Liver (tissue), 9 donors: ENCODE results near the gene TTYH3. TPM values are rescaled to one million over a fixed set of nuclear protein-coding genes. Genes with fewer than 3 reads are reported as not detected.

Source experiments
- DNase-seq: peaks from one replicate; pipeline ENCODE4 v3.0.0-alpha.2; 2017; ENCODE audit warnings: low spot score
- H3K27ac ChIP-seq, 2 donors: one replicate each; pipeline ENCODE4 v1.7.0; 2013; ENCODE audit warnings: inconsistent platforms in 2 of 2, low read length in 2 of 2, control low read depth in 1 of 2, low read depth in 1 of 2, mild to moderate bottlenecking in 1 of 2
- H3K27me3 ChIP-seq, 4 donors: one replicate each; pipeline versions ENCODE4 v1.6.1 to v1.7.0; 2013; ENCODE audit warnings: low read length in 3 of 4, inconsistent platforms in 1 of 4, mild to moderate bottlenecking in 1 of 4, moderate library complexity in 1 of 4; ENCODE audit not compliant: control insufficient read depth in 4 of 4, insufficient read depth in 4 of 4
- H3K36me3 ChIP-seq, 4 donors: one replicate each; pipeline versions ENCODE4 v1.6.1 to v1.7.0; 2013; ENCODE audit warnings: low read length in 3 of 4, mild to moderate bottlenecking in 3 of 4, low read depth in 1 of 4, moderate library complexity in 1 of 4; ENCODE audit not compliant: control insufficient read depth in 4 of 4, insufficient read depth in 3 of 4
- H3K4me1 ChIP-seq, 4 donors: one replicate each; pipeline versions ENCODE4 v1.6.1 to v1.7.0; 2013; ENCODE audit warnings: low read length in 3 of 4, mild to moderate bottlenecking in 3 of 4, moderate library complexity in 1 of 4; ENCODE audit not compliant: control insufficient read depth in 4 of 4, insufficient read depth in 4 of 4
- H3K4me3 ChIP-seq, 3 donors: one replicate each; pipeline versions ENCODE4 v1.6.1 to v1.7.0; 2013; ENCODE audit warnings: low read length in 3 of 3, control low read depth in 1 of 3, low read depth in 1 of 3, mild to moderate bottlenecking in 1 of 3
- H3K9ac ChIP-seq, 2 donors: one replicate each; pipeline ENCODE4 v1.7.0; 2013; ENCODE audit warnings: low read length in 2 of 2, mild to moderate bottlenecking in 2 of 2, moderate library complexity in 2 of 2, control low read depth in 1 of 2, low read depth in 1 of 2
- H3K9me3 ChIP-seq, 4 donors: one replicate each; pipeline versions ENCODE4 v1.6.1 to v1.7.0; 2013; ENCODE audit warnings: low read length in 3 of 4; ENCODE audit not compliant: control insufficient read depth in 4 of 4
- CTCF ChIP-seq: fragments of 150-350 bp; IDR thresholded peaks from 2 replicates; pipeline ENCODE4 v1.5.1; 2017; ENCODE audit warnings: improper control_type of control experiment, low read depth, low read length; ENCODE audit not compliant: missing input control
- EGR1 ChIP-seq, 2 donors: IDR thresholded peaks; 2 replicates each; pipeline ENCODE4 v1.6.1; 2016 to 2018; ENCODE audit warnings: antibody characterized with exemption in 2 of 2, low read depth in 2 of 2
- FOXA2 ChIP-seq: IDR thresholded peaks from 2 replicates; pipeline ENCODE4 v1.6.1; 2016; ENCODE audit warnings: antibody characterized with exemption
- GABPA ChIP-seq, 2 donors: IDR thresholded peaks in 1 of 2; conservative IDR thresholded peaks in 1 of 2; 2 replicates each; pipeline ENCODE4 v1.6.1; 2016; ENCODE audit warnings: antibody characterized with exemption in 2 of 2, mild to moderate bottlenecking in 1 of 2, moderate library complexity in 1 of 2
- HNF4A ChIP-seq, 2 donors: conservative IDR thresholded peaks; 2 replicates each; pipeline ENCODE4 v1.6.1; 2016; ENCODE audit warnings: antibody characterized with exemption in 2 of 2, mild to moderate bottlenecking in 2 of 2
- HNF4G ChIP-seq: IDR thresholded peaks from 2 replicates; pipeline ENCODE4 v1.6.1; 2016; ENCODE audit warnings: antibody characterized with exemption
- JUND ChIP-seq, 2 donors: IDR thresholded peaks; 2 replicates each; pipeline ENCODE4 v1.6.1; 2016; ENCODE audit warnings: antibody characterized with exemption in 2 of 2
- MAX ChIP-seq: IDR thresholded peaks from 2 replicates; pipeline ENCODE4 v1.6.1; 2016; ENCODE audit warnings: antibody characterized with exemption
- NR2F2 ChIP-seq: IDR thresholded peaks from 2 replicates; pipeline ENCODE4 v1.6.1; 2016; ENCODE audit warnings: antibody characterized with exemption
- RAD21 ChIP-seq, 2 donors: IDR thresholded peaks; 2 replicates each; pipeline ENCODE4 v1.6.1; 2016; ENCODE audit warnings: antibody characterized with exemption in 2 of 2, mild to moderate bottlenecking in 2 of 2
- REST ChIP-seq: IDR thresholded peaks from 2 replicates; pipeline ENCODE4 v1.6.1; 2016; ENCODE audit warnings: antibody characterized with exemption, mild to moderate bottlenecking
- SP1 ChIP-seq: IDR thresholded peaks from 2 replicates; pipeline ENCODE4 v1.6.1; 2018; ENCODE audit warnings: antibody characterized with exemption, mild to moderate bottlenecking
- TAF1 ChIP-seq: conservative IDR thresholded peaks from 2 replicates; pipeline ENCODE4 v1.6.1; 2016; ENCODE audit warnings: antibody characterized with exemption, mild to moderate bottlenecking
- YY1 ChIP-seq: IDR thresholded peaks from 2 replicates; pipeline ENCODE4 v1.6.1; 2016; ENCODE audit warnings: antibody characterized with exemption, mild to moderate bottlenecking
- ZBTB33 ChIP-seq: IDR thresholded peaks from 2 replicates; pipeline ENCODE4 v1.6.1; 2016; ENCODE audit warnings: antibody characterized with exemption
- WGBS: extraction: QIAGEN DNeasy Blood & Tissue Kit; methylation state at CpG from one replicate; pipeline ENCODE4 v1.1.7; 2013; 5-methylcytosine and 5-hydroxymethylcytosine counted together
- polyA plus RNA-seq, 2 donors: library from polyadenylated mRNA; stranded (reverse) in 1 of 2; unstranded in 1 of 2; fragments of 200-250 nt in 1 of 2; fragments of >200 nt in 1 of 2; fragmentation: Nextera tagmentation in 1 of 2; extraction: Ambion mirVana in 1 of 2; gene quantifications; one replicate each; pipeline versions ENCODE4 v1.2.1 to v1.2.3, GENCODE V29; 2013 to 2015
- total RNA-seq, 2 donors: library from RNA; depleted of rRNA; stranded (reverse); fragments of >200 nt; gene quantifications; one replicate each; pipeline ENCODE4 v1.2.3, GENCODE V29; 2014
- donor health status: healthy.
- donor health status: healthy.
- donor health status: healthy.
- donor health status: healthy.
- donor health status: healthy.

Gene TTYH3
- total and polyA plus RNA-seq, 4 donors: 8.2 to 19.6 (median 17.4) TPM

- no peaks in the 10 kb centered on the region for H3K27me3 ChIP-seq
- DNase-seq: no peak
- TF ChIP-seq EGR1 (IDR thresholded peaks at IDR 0.05; ENCODE audit: low read depth in 2 of 2): no peak
- TF ChIP-seq HNF4G: no peak
- no peak for TF ChIP-seq MAX
- TF ChIP-seq RAD21 (IDR thresholded peaks at IDR 0.05): no peak
- TF ChIP-seq JUND (IDR thresholded peaks at IDR 0.05): no peak
- no peak for TF ChIP-seq GABPA (IDR thresholded peaks at IDR 0.05 in 1 of 2, conservative IDR thresholded peaks at IDR 0.05 in 1 of 2)
- no peak for TF ChIP-seq ZBTB33
- TF ChIP-seq NR2F2: no peak
- no peak for TF ChIP-seq SP1
- no peak for TF ChIP-seq FOXA2
- no peak for TF ChIP-seq TAF1
- TF ChIP-seq REST: no peak
- no peak for TF ChIP-seq YY1
Observed at GRCh38 chr7:2705371-2706096, 73.7 kb downstream of the TTYH3 start.

GRCh38 chr7:2706685-2707126 lies 74.9 kb downstream of the TTYH3 start:
- Histone ChIP-seq H3K27me3 (no peaks in the 10 kb centered on the region), H3K4me1 (peaks cover 0 to 15% (median 8%) of the 10 kb centered on the region in 4 donors), H3K9me3 (no peaks in the 10 kb centered on the region), H3K27ac (no peak overlapping the region), H3K9ac (no peak overlapping the region), H3K36me3 (no peaks in the 10 kb centered on the region), H3K4me3 (no peak overlapping the region)
- WGBS: 55% methylated on average over 6 of the region's 6 CpGs
- no peak for DNase-seq
- no peak for TF ChIP-seq HNF4A (conservative IDR thresholded peaks at IDR 0.05)
- no peak for TF ChIP-seq TAF1
- no peak for TF ChIP-seq YY1
- no peak for TF ChIP-seq GABPA (IDR thresholded peaks at IDR 0.05 in 1 of 2, conservative IDR thresholded peaks at IDR 0.05 in 1 of 2)
- no peak for TF ChIP-seq RAD21 (IDR thresholded peaks at IDR 0.05)
- TF ChIP-seq CTCF: no peak
- no peak for TF ChIP-seq MAX
- TF ChIP-seq EGR1 (IDR thresholded peaks at IDR 0.05; ENCODE audit: low read depth in 2 of 2): no peak
- TF ChIP-seq NR2F2: no peak
- no peak for TF ChIP-seq REST
- no peak for TF ChIP-seq SP1

More at GRCh38 chr7:2705371-2706096, 73.7 kb downstream of the TTYH3 start:
- H3K4me3 ChIP-seq: no peak overlapping the region
- H3K9ac ChIP-seq: no peak overlapping the region
- peaks cover 0 to 17% (median 8%) of the 10 kb centered on the region in 4 donors for H3K4me1 ChIP-seq
- no peaks in the 10 kb centered on the region for H3K36me3 ChIP-seq
- no peaks in the 10 kb centered on the region for H3K9me3 ChIP-seq
- H3K27ac ChIP-seq: no peak overlapping the region
- WGBS: 85% methylated on average over 14 of the region's 14 CpGs
